Ecto neural progenitor cell (in vitro differentiated cells): ENCODE results near the gene VPS54.

Experiments
- DNase-seq: peaks from one replicate; pipeline ENCODE4 v3.0.0-alpha.2; 2018; ENCODE audit warnings: low spot score

Gene VPS54

DNA sequence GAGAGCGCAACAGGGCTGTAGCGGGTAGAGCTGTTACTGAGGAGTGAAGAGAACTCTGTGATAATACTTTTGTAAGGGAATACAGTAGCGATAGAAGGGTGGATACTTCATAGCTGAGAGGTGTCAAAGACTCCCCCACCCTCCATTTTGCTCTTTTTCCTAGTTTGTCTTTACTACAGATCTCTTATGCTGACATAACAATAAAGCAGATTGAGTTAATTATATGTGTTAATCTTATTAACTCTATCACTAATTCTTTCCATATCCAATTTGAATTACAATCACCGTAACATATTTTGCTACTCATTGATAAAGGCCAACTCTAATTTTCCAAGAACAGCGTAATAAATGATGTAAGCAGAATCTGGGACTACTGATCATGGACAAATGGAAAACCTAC is 120.4 kb downstream of the VPS54 start:
- no peak for DNase-seq

GRCh38 chr2:63894167-63894566 is 125.1 kb downstream of the VPS54 start:
- no peak for DNase-seq

GRCh38 chr2:63893163-63893562 is 126.1 kb downstream of the VPS54 start:
- no peak for DNase-seq

DNA sequence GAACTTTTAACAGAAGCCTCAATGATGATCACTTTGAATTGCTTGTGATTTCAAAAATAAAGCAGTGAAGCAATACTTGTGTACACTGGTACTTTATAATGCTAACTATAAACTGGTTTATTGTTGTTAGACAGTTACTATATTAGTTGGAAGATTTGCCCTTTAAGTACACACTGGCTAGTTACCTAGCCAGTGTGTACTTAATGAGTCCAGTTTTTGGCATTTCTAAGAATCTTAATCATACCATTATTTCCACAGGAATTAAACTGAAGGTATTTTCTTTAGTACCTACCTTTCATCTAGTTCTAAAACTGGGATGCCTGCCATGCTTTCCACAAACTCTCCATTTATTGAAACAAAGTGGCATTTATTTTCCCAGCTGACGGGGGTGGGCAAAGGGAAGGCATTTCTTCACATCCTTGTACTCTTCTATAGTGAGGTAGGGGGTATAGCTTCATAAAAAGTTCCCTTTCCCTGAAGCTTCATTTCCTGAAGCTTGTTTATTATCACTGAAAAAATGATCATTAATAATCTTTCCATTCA is 127.7 kb downstream of the VPS54 start:
- DNase-seq, result no peak

DNA sequence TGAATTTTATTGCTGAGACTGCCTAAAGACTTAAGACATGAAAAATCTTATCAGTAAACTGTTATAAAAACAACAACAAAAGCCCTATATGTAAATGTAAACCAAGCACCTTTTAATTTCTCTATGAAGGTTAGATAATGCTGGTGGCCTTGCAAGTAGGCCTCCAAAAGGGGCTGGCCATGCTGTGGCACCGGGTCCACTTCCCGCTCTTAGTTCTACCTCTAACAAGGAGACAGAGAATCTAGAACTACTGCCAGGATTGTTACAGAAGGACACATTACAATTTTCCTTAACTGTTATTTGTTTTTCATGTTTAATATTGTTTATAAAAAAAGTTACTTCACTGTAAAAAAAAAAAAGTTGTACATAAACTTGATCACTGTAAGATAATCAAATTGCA is 128.6 kb downstream of the VPS54 start:
- DNase-seq, result no peak

DNA sequence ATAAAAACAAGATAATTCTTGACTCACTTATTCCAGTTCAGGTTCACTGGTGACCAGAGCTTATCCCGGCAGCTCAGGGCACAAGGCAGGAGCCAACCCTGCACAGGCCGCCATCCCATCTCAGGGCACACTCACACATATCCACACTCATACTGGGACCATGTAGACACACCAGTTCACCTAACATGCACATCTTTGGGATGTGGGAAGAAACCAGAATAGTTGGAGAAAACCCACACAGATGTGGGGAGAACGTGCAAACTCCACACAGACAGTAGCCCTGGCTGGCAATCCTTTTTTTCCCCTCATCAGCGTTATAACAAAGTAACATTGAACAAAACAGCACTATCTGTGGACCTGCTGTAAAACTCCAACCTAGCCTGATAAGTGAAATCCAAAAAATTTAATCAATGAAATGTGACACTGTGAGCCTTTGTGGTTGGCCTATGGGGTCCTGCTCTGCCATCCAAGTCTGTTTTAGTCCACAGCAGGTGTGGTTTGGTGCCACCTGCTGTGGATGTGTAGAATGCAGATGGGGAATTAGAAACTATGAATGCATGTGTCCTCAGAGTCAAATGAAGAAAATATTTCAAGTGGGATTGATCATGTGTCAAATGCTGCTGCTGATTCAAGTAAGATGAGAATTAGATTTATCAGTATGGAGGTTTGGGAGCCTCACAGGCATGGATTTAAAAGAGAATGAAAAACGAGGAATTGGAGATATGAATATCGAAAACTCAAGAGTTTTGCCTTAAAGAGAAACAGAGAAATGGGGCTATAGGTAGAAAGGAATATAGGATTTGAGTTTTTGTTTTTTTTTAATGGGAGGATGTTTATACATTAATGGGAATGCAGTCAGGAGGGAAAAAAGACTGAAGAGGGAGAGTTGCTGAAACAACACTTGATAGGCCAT is 130.5 kb downstream of the VPS54 start:
- peak; percentile 49 for DNase-seq

DNA sequence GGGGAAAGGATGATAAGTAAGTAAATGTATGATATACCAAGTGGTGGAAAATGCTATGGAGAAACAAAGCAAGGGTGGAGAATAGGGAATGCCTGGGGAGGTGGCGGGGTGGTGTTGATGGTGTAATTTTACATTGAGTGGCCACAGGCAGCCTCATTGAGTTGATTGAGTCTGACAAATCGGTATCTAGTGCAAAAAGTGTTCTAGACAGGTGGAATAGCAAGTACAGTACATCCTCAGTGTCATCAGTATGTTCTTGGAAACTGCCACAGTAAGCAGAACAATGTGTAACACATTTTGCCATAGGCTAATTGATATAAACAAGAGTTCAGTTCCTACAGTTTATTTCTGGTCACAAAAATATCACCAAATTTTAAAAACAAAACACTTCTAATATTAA is 131.2 kb downstream of the VPS54 start:
- no peak for DNase-seq

DNA sequence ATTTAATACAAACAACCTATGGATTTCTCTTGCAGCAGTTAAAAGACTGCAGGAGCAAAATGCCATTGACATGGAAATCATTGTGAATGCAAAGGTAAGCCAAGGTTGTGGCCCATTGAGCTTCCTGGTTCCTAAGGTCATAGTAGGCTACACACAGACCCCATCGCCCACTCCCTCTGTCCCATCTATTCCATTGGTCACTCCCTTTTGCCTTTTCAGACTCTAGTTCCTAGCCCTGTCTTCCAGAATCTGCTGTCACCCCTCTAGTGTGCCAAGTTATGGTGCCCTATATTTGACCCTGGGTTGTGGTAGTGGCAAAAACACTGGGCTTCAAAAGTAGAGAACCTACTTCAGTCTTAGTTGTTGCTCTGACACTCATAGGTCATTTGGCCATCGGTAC is 132.8 kb downstream of the VPS54 start:
- no peak for DNase-seq

GRCh38 chr2:63882395-63883105 is 136.7 kb downstream of the VPS54 start:
- no peak for DNase-seq

DNA sequence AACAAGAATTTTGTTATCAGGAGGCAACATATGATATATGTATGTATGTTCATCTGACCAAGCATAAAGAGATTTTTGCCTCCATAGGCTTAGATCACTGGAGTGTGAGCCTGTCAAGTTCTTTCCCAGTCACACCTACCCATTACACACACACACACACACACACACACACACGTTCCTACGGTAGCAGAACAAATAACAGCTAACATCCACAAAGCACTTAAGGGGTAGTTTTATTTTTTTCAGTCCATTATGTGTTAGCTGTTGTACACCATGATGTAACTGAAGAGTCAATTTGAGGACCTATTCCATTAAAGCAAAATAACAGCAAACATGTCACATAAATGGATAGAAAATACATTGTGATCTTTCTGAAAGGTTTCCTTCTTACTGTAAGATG is 138.0 kb downstream of the VPS54 start:
- no peak for DNase-seq

DNA sequence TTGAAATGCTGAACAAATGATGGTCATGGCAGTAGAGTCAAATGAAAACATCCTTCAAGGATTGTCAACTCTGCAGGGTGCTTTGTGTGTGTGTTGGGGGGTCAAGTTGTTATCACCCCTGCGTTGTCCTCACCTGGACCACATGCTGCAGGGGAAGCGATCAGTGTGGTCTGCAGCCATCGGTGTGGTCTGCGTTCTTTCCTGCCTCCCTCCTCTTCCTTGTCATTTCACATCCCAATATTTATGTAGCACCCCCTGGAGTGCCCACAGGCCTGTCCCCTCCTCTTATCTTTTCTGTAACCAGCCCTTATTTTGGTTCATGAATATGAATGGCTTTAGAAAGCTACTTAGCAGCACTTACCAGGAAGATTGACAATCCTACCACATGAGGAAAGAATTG is 138.6 kb downstream of the VPS54 start:
- no peak for DNase-seq

- DNase-seq, result no peak
These were observed 139.3 kb downstream of the VPS54 start for GRCh38 chr2:63879876-63880433.

DNA sequence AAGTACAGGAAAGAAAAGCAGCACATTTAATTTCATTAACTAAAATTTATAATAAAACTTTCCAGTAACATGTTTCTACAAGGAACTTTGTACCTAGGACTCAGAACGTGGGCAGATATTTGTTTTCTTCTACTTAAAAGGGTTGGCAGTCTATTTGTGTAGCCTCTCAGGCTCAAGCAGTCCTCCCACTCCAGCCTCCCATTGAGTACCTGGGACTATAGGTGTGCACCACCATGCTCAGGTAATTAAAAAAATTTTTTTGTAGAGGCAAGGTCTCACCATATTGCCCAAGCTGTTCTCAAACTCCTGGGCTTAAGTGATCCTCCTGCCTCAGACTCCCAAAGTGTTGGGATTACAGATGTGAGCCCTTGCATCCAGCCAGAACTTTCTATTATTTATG is 140.7 kb downstream of the VPS54 start:
- no peak for DNase-seq

- DNase-seq, result no peak
These were observed 142.9 kb downstream of the VPS54 start for GRCh38 chr2:63876311-63876710.

GRCh38 chr2:63875559-63876245 is 143.5 kb downstream of the VPS54 start:
- DNase-seq, result no peak

DNA sequence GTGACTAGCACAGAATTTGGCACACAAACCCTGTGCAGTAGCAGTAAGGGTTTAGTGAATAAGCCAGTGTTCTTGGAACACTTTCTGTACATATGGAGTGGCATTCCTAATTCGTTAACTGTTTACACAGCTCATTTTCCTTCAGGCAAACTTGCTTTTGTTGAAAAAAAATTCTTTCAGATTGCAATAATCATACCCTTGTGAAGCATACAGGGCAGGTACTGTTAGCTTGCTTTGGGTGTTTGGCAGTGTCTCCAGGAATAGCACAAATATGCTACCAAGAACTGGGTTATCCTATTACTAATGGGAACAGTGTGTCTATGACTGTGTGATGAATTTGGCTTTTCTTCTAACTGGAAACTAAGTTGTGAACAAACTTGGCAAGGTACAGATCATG is 144.1 kb downstream of the VPS54 start:
- DNase-seq, result no peak

- DNase-seq, result no peak
These were observed 144.8 kb downstream of the VPS54 start for GRCh38 chr2:63874204-63875130.

- no peak for DNase-seq
These were observed 146.5 kb downstream of the VPS54 start for GRCh38 chr2:63872571-63873328.

DNA sequence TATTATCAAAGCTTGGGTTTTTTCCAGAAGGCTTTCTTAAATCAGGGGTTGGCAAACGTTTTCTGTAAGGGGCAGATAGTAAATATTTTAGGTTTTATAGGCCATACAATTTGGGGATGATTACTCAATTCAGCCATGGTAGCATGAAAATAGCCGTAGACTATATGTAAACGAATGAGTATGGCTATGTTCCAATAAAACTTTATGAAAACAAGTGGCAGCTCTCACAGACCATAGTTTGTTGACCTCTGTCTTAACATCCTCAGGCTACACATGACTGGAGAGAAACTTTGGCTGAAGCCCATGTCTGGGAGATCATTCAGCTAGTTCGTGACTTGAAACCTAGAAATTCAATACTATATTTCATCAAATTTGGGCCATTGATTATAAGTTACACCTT is 147.4 kb downstream of the VPS54 start:
- no peak for DNase-seq

GRCh38 chr2:63870679-63871078 is 148.5 kb downstream of the VPS54 start:
- no peak for DNase-seq
